SK-N-DZ (cell line): ENCODE results near the gene UNC13B.
"Not testable (repeated sequence)": the region's sequence is repeated elsewhere in the genome, so short reads cannot be mapped to it uniquely, and the experiment has no call there.

Source experiments
- DNase-seq: peaks from one replicate; pipeline ENCODE4 v3.0.0-alpha.2; 2015; ENCODE audit warnings: low spot score

Gene UNC13B

GRCh38 chr9:35225677-35226076 lies 63.9 kb downstream of the UNC13B start:
- no peak for DNase-seq

- no peak for DNase-seq
Observed at GRCh38 chr9:35226651-35227050, 64.8 kb downstream of the UNC13B start.

- DNase-seq = no peak
Observed at GRCh38 chr9:35227284-35227683, 65.5 kb downstream of the UNC13B start.

- no peak for DNase-seq
Observed at GRCh38 chr9:35229066-35229778, 67.4 kb downstream of the UNC13B start.

GRCh38 chr9:35229779-35230143 lies 68.0 kb downstream of the UNC13B start:
- no peak for DNase-seq

- DNase-seq = no peak
Observed at GRCh38 chr9:35232867-35233544, 71.2 kb downstream of the UNC13B start.

GRCh38 chr9:35236692-35237091 lies 74.9 kb downstream of the UNC13B start:
- no peak for DNase-seq

- DNase-seq = no peak
Observed at GRCh38 chr9:35237311-35237710, 75.5 kb downstream of the UNC13B start.

GRCh38 chr9:35245945-35246344 lies 84.1 kb downstream of the UNC13B start:
- DNase-seq = not testable (repeated sequence)

GRCh38 chr9:35253075-35253474 lies 91.3 kb downstream of the UNC13B start:
- no peak for DNase-seq

GRCh38 chr9:35254237-35254636 lies 92.4 kb downstream of the UNC13B start:
- DNase-seq = no peak

GRCh38 chr9:35254984-35255857 lies 93.4 kb downstream of the UNC13B start:
- peak; percentile 9 for DNase-seq

- no peak for DNase-seq
Observed at GRCh38 chr9:35257986-35258659, 96.3 kb downstream of the UNC13B start.

- peak; percentile 79 for DNase-seq
Observed at GRCh38 chr9:35258660-35259474, 97.1 kb downstream of the UNC13B start.

GRCh38 chr9:35260186-35260585 lies 98.4 kb downstream of the UNC13B start:
- no peak for DNase-seq

- no peak for DNase-seq
Observed at GRCh38 chr9:35262064-35262463, 100.3 kb downstream of the UNC13B start.

- no peak for DNase-seq
Observed at GRCh38 chr9:35267710-35268109, 105.9 kb downstream of the UNC13B start.

GRCh38 chr9:35269919-35270318 lies 108.1 kb downstream of the UNC13B start:
- no peak for DNase-seq

GRCh38 chr9:35271637-35272036 lies 109.8 kb downstream of the UNC13B start:
- DNase-seq = no peak

GRCh38 chr9:35272989-35273388 lies 111.2 kb downstream of the UNC13B start:
- DNase-seq = no peak

- DNase-seq = no peak
Observed at GRCh38 chr9:35273591-35273990, 111.8 kb downstream of the UNC13B start.
